ENCODE measurements around the gene C10orf67. TPM values are rescaled to one million over a fixed set of nuclear protein-coding genes. Genes with fewer than 3 reads are reported as not detected.

The C10orf67 gene
- total RNA-seq, 1 experiment from 2014 or later, result 0.15 TPM

GRCh38 chr10:23191764-23192711 is 152.6 kb downstream of the C10orf67 start, which contains the start of gene PTF1A:
TSS of gene PTF1A (plus strand) at chr10:23192312. CDS start at chr10:23192531, 219 bp downstream.
- ATAC-seq, result no peak
- H3K4me1 ChIP-seq (ENCODE audit: insufficient read depth, low read length), result no peaks in the 10 kb centered on the region
- CTCF ChIA-PET, result no interaction called here

DNA sequence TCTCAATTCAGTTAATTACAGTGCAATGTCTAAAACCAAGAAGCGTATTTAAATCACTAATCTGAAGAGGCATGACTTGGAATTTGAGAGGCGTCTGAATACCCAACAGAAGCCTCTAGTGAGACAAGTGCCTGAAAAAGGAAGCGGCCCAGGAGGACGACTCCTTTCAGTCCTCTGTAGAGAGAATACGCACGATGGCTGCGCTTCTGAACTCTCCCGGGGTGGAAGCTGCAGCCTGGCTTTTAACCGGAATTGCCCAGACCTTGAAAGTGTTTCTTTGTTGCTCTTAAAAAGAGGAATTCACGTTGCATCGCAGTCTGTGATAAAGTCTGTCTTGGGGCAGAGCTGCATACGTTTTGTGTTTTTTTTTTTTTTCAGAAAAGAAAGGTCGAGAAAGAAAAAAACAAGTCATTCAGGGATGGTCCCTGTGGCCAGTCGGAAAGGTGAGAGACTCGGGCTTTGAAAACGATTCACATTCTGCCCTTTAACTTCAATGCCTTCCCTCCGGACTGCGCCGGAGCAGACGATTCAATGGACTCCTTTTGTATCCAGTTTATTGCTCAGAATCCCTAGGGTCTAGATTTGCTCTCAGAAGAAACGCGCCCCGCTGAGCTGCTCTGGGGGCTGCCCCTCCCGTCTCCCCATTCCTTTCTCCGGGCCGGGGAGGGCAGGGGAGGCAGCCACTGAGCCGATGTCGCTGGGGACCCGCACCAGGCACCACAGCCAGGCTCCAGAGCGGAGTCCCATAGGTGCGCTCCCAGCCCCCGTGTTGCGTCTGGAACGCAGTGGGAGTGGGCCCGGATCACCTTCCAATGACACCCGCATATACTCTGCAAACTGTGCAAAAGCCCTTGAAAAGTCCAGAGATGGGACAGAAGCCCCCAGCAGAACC is 153.5 kb downstream of the C10orf67 start:
- DNase-seq (no peak), ATAC-seq (no peak)
- BruUV-seq (replicated peaks), result no TSS peak
- Histone ChIP-seq H3K79me2 (ENCODE audit: low read length) (no peaks in the 10 kb centered on the region), H3K9me2 (replicated peaks; ENCODE audit: low read length) (no peaks in the 10 kb centered on the region), H3K36me3 (ENCODE audit: low read depth, low read length) (no peaks in the 10 kb centered on the region), H3K4me3 (ENCODE audit: low read length) (no peak overlapping the region), H3K27me3 (ENCODE audit: low read length) (peaks cover 15% of the 10 kb centered on the region; the same call in 1 of the 2 replicates), H2AFZ (ENCODE audit: low read length) (no peak overlapping the region), H3K4me1 (ENCODE audit: insufficient read depth, low read length) (no peaks in the 10 kb centered on the region), H3F3A (ENCODE audit: low read length, unreplicated experiment) (no peaks in the 10 kb centered on the region), H3K9ac (ENCODE audit: low read length) (no peak overlapping the region), H3K9me3 (ENCODE audit: low read length) (no peaks in the 10 kb centered on the region), H3K4me2 (ENCODE audit: low read length) (no peak overlapping the region), H3K27ac (ENCODE audit: low read length) (no peak overlapping the region), H4K20me1 (ENCODE audit: low read length) (no peaks in the 10 kb centered on the region)
- TF ChIP-seq EZH2 (IDR thresholded peaks at IDR 0.05; ENCODE audit: low read length, unreplicated experiment) (no peak), EZH2phosphoT487 (IDR thresholded peaks at IDR 0.05; ENCODE audit: borderline replicate concordance, low read length) (no peak)
- TF ChIP-seq, protein P1, sequence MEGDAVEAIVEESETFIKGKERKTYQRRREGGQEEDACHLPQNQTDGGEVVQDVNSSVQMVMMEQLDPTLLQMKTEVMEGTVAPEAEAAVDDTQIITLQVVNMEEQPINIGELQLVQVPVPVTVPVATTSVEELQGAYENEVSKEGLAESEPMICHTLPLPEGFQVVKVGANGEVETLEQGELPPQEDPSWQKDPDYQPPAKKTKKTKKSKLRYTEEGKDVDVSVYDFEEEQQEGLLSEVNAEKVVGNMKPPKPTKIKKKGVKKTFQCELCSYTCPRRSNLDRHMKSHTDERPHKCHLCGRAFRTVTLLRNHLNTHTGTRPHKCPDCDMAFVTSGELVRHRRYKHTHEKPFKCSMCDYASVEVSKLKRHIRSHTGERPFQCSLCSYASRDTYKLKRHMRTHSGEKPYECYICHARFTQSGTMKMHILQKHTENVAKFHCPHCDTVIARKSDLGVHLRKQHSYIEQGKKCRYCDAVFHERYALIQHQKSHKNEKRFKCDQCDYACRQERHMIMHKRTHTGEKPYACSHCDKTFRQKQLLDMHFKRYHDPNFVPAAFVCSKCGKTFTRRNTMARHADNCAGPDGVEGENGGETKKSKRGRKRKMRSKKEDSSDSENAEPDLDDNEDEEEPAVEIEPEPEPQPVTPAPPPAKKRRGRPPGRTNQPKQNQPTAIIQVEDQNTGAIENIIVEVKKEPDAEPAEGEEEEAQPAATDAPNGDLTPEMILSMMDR (conservative IDR thresholded peaks at IDR 0.05; ENCODE audit: low read depth, low read length), result no peak
- CTCF ChIA-PET, result no interaction called here
- POLR2A ChIA-PET (ENCODE audit: unreplicated experiment), result no interaction called here
- intact Hi-C loops (cut with micrococcal nuclease), result no loop called here

More at GRCh38 chr10:23191764-23192711, 152.6 kb downstream of the C10orf67 start, which contains the start of gene PTF1A:
- Histone ChIP-seq H3K9me2 (replicated peaks; ENCODE audit: low read length) (no peaks in the 10 kb centered on the region), H3K9ac (ENCODE audit: low read length) (no peak within 1 kb of the TSS), H3F3A (ENCODE audit: low read length, unreplicated experiment) (no peaks in the 10 kb centered on the region), H3K4me2 (ENCODE audit: low read length) (no peak within 1 kb of the TSS), H3K79me2 (ENCODE audit: low read length) (no peaks in the 10 kb centered on the region), H4K20me1 (ENCODE audit: low read length) (no peaks in the 10 kb centered on the region), H3K36me3 (ENCODE audit: low read depth, low read length) (no peaks in the 10 kb centered on the region), H3K4me3 (ENCODE audit: low read length) (no peak within 1 kb of the TSS), H3K27ac (ENCODE audit: low read length) (no peak within 1 kb of the TSS), H3K27me3 (ENCODE audit: low read length) (peaks cover 13% of the 10 kb centered on the region), H2AFZ (ENCODE audit: low read length) (no peak within 1 kb of the TSS), H3K9me3 (ENCODE audit: low read length) (no peaks in the 10 kb centered on the region)
- intact Hi-C loops (cut with micrococcal nuclease), result no loop called here
- POLR2A ChIA-PET (ENCODE audit: unreplicated experiment), result no interaction called here
- BruUV-seq (replicated peaks), result no TSS peak
- TF ChIP-seq EZH2 (IDR thresholded peaks at IDR 0.05; ENCODE audit: low read length, unreplicated experiment), result no peak
- TF ChIP-seq EZH2phosphoT487 (IDR thresholded peaks at IDR 0.05; ENCODE audit: borderline replicate concordance, low read length), result no peak
- TF ChIP-seq, protein P1 (conservative IDR thresholded peaks at IDR 0.05; ENCODE audit: low read depth, low read length), result no peak
- DNase-seq, result no peak
